OCI-LY1 (cell line): ENCODE results near the gene RANBP1.

Experiments
- CTCF ChIP-seq: fragments of 200-600 bp; sonication (generic), shearing (Covaris generic); IDR thresholded peaks from 2 replicates; pipeline ENCODE4 v1.5.1; 2017; ENCODE audit warnings: mild to moderate bottlenecking, antibody characterized with exemption, low read length, moderate library complexity, mixed read lengths
- EZH2 ChIP-seq: fragments of 200-600 bp; sonication (generic), shearing (Covaris generic); IDR thresholded peaks from 2 replicates; pipeline ENCODE4 v1.8.0; 2017; ENCODE audit warnings: borderline replicate concordance, mixed run types, mild to moderate bottlenecking, antibody characterized with exemption, low read length, moderate library complexity, mixed read lengths

GRCh38 chr22:20087319-20088262 lies 28.3 kb upstream of the RANBP1 start:
- no peak for TF ChIP-seq CTCF
- no peak for TF ChIP-seq EZH2
